Measurements from ENCODE around the gene COX19.

DNA sequence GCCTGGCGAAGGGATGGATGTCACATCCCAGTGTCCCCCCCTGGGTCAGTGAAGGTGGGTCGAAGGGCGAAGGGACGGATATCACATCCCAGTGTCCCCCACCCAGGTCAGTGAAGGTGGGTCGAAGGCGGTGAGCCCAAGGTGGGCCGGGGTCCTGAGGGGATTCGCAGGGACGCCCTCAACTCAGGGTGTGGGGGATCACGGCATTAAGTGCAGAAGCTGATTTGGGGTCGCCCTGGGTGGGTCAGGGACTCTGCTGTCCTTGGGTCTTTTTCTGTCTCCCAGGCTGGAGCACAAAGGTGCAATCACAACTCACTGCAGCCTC, 42.7 kb downstream of the COX19 start:
- no peak for TF ChIP-seq CTCF (IDR thresholded peaks at IDR 0.05)
- TF ChIP-seq POLR2A (IDR thresholded peaks at IDR 0.05), result no peak
- no peak for TF ChIP-seq POLR2AphosphoS5 (IDR thresholded peaks at IDR 0.05)
- TF ChIP-seq EP300 (IDR thresholded peaks at IDR 0.05; ENCODE audit: low read depth), result no peak
